Fibroblast of the aortic adventitia (primary cell): ENCODE measurements around the gene LYRM2. TPM values are rescaled to one million over a fixed set of nuclear protein-coding genes. Genes with fewer than 3 reads are reported as not detected.

Experiments used
- DNase-seq: peaks from one replicate; pipeline ENCODE4 v3.0.0-alpha.2; 2010; ENCODE audit warnings: low read depth
- H3K4me3 ChIP-seq: 2 replicates; pipeline ENCODE4 v1.5.1; 2011; ENCODE audit warnings: low read depth, mild to moderate bottlenecking, control low read depth, low read length, moderate library complexity
- total RNA-seq: library from RNA; depleted of rRNA; stranded (reverse); fragments of >200 nt; gene quantifications from 2 replicates; pipeline ENCODE4 v1.2.3, GENCODE V29; 2012; ENCODE audit warnings: low replicate concordance
- TF ChIP-seq, protein P1 (sequence below): IDR thresholded peaks from 2 replicates; pipeline ENCODE4 v1.5.1; 2011; ENCODE audit warnings: mild to moderate bottlenecking, low read length, control low read depth, inconsistent platforms; ENCODE audit not compliant: insufficient read depth

LYRM2 gene
- total RNA-seq, 1 donor = 35.5 TPM

DNA sequence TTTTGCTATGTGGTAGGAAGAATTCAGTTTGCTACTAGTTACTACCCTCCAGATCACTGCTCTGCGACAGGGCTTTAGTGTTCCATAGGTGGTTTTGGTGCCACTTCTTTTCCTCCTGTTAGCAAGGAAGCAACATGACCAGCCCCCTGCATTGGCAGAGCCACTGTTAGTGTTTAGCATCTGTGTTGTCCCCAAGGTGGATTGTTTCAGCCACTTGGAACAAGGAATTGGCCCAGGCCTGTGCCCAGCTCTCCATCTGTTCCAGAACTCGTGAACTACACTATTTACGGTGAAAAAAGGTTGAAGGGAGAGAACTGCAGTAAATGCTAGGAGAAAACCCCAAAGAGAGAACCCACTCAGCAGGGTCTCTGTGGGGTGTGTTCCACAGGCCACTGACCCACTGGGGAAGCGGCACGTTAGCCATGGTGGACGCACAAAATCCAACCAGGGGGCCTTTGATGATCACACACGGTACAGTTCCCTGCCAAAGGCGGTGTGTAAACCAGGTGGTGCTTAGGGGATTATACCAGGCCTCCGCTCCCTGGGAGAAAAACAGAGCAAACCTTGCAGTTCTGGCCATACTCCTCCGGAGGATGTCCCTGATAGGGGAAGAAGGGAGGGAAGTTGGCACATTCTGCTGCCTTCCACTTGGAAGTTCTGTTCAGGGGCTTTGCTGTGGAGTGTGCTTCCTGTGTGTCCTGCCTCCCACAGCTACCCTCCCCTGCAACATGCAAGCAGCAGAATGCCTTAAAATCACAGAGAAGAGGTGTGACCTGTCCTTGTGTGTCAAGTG, 72.3 kb downstream of the LYRM2 start:
- TF ChIP-seq, protein P1, sequence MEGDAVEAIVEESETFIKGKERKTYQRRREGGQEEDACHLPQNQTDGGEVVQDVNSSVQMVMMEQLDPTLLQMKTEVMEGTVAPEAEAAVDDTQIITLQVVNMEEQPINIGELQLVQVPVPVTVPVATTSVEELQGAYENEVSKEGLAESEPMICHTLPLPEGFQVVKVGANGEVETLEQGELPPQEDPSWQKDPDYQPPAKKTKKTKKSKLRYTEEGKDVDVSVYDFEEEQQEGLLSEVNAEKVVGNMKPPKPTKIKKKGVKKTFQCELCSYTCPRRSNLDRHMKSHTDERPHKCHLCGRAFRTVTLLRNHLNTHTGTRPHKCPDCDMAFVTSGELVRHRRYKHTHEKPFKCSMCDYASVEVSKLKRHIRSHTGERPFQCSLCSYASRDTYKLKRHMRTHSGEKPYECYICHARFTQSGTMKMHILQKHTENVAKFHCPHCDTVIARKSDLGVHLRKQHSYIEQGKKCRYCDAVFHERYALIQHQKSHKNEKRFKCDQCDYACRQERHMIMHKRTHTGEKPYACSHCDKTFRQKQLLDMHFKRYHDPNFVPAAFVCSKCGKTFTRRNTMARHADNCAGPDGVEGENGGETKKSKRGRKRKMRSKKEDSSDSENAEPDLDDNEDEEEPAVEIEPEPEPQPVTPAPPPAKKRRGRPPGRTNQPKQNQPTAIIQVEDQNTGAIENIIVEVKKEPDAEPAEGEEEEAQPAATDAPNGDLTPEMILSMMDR = no peak
- DNase-seq = no peak
- no peak overlapping the region for H3K4me3 ChIP-seq

DNA sequence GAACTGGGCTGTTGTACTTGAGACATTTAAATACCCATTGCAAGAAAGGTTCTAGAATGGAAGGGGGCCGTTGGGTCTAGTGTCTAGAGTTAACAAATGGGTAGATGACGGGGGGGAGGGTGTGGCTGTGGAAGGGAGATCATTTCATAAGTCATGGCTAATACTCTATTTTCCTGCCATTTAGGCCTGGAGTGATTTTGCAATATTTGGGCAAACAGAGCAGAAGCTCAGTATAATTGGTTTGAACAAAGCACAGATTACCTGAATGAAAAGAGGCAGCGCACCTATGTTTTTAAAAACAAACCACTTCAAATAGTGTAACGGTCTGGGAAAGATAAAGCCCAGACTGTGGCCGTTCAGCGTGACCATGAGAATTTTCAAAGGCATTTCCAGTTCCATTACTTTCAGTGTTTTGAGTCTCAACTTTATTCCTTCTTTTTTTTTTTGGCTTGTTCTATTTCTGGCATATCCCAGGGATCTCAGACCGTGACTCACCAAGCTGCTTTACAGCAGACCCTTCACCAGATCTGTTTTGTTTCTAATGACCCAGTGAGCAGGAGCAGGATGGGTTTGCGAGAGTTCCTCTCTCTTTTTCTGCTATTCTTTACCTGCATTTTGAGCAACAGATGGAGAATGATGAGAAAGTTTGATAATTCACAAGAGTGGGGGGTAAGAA, 73.7 kb downstream of the LYRM2 start:
- no peak overlapping the region for H3K4me3 ChIP-seq
- TF ChIP-seq, protein P1 = no peak
- peak; percentile 41 for DNase-seq

DNA sequence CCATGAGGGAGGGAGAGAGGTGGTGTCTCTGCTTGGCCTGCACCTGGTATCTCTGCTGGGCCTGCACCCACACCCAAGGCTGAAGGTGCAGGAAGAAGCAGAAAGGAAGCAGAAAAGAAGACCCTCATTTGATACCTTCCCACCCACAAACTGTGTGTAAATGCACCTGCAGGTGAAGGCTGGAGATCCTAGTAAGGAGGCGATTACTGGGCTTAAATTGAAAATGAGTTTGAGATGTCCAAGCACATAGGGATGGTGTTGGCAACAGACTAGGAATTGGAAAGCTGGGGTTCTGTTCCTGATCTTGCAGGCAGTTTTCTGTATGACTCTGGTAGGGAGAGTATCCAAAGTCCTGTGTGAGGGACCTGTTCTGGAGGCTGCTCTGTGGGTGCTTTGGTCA, 74.7 kb downstream of the LYRM2 start:
- TF ChIP-seq, protein P1 = no peak
- H3K4me3 ChIP-seq = no peak overlapping the region
- no peak for DNase-seq

DNA sequence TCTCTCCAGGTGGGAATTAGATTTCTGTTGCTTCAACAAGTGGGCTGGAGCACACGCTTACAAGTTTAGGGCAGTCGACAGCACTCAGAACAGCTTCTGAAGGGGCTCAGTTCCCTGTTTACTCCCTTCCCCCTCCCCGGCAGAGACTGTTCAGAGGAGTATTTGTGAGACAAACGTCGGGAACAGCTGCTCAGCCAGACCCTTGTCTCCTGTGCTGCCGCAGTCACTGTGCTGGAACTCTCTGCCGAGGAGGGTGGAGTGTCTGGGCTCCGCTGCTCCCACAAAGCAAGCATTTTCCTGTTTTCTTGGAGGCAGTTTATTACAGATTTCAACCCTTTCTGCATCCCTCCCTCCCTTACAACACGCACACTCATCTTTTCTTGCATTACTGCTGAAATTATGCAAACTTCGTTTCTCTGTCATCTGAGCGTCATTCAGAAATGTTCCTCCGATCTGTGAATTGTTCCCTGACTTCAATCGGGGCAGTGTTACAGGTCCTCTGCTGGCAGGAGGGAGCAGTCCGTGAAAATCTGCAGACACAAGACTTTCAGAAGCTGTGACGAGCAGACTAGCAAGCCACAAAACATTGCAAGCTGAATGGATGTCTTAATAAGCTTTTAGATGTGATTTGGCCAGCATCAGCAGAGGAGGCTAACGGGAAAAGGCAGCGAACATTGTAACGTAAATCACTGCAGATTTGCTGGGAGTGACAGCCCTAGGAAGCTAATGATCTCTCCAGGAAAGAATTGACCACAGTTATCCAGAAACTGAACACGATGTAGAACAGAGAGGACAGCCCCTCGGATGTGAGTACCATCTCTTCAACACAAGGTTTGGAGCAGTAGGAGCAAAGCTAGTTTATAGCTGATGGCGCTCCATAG, 76.2 kb downstream of the LYRM2 start:
- peak; percentile 10 for DNase-seq
- TF ChIP-seq, protein P1 = no peak
- H3K4me3 ChIP-seq = no peak overlapping the region

DNA sequence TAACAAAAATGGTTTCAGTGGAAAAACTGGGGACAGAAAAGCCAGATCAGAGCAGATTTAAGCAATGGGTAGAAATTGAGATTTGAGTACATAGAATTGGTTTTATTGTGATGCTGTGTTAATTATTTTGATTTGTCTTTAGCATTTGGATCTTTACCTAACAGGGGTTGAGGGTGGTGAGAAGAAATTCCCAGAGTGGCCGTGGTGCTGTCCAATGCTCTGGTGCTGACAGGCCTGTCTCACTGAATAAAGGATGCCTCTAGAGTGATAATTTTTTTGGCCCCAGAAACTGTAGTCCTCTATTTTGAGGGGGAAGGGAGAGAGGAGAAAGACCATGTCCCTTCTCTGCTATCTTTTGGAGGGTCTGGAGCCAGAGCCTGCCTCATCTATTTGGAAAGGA, 79.1 kb downstream of the LYRM2 start:
- TF ChIP-seq, protein P1 = no peak
- H3K4me3 ChIP-seq = no peak overlapping the region
- no peak for DNase-seq

DNA sequence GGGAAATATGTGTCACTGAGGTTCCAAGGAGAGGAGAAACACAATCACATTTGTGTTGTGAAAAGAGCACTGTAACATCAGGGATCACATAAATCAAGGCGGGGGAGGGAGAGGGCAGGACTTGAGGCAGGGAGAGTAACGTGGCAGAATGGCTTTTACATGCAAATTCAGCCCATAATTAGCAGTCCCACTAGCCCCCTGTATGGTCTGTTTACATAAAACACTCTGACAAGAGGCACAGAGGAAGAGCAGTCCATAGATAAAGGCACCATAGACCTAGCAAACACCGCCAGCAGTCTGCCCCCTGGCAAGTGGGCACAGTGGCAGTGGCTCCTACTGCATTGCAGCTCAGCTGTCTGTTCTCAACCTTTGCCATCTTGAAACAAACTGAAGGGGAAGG, 82.7 kb downstream of the LYRM2 start:
- H3K4me3 ChIP-seq = no peak overlapping the region
- no peak for DNase-seq
- TF ChIP-seq, protein P1 = no peak
